Transverse colon (tissue), 3 donors: ENCODE results near the gene ZNF524.

Experiments used
- POLR2A ChIP-seq: fragments of 450-650 bp; IDR thresholded peaks from one replicate; pipeline ENCODE4 v1.6.1; 2016; ENCODE audit warnings: antibody characterized with exemption, mild to moderate bottlenecking, moderate library complexity
- TF ChIP-seq, protein P1 (sequence below), 5 experiments: fragments of 200-600 bp in 3 of 5; fragments of 450-650 bp in 2 of 5; sonication (generic) in 3 of 5; IDR thresholded peaks; 1 replicate in 2 of 5; 2 replicates in 3 of 5; pipeline ENCODE4 v1.5.1; 2016 to 2017; ENCODE audit warnings: antibody characterized with exemption in 5 of 5, inconsistent platforms in 3 of 5, mild to moderate bottlenecking in 2 of 5, moderate library complexity in 1 of 5

DNA sequence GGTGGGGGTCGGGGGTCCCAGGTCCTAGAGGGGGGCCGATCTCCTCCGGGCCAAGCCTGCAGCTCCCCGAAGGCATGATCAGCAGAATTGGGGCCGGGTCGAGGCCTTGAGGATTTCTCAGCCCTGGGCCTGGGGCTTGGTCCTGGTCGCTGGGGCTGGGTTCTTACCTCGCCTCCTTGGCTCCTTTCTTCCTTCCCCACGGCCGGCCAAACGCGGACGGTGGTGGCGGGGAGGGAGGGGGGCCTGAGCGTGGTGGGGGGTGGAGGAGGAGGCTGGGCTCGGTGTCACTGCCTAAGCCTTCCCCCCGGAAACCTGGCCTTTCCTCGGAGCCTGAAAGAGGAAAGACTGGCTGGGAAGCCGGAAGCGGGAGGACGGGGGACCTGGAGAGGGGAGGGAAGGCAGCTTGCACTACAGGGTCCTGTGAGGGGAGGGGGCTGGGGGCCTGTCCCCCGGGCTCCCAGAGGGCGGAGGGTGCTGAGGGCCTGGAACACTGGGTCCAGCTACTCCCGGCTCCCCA is 19.4 kb upstream of the ZNF524 start, which contains the start of gene ZNF579:
- TF ChIP-seq, protein P1, sequence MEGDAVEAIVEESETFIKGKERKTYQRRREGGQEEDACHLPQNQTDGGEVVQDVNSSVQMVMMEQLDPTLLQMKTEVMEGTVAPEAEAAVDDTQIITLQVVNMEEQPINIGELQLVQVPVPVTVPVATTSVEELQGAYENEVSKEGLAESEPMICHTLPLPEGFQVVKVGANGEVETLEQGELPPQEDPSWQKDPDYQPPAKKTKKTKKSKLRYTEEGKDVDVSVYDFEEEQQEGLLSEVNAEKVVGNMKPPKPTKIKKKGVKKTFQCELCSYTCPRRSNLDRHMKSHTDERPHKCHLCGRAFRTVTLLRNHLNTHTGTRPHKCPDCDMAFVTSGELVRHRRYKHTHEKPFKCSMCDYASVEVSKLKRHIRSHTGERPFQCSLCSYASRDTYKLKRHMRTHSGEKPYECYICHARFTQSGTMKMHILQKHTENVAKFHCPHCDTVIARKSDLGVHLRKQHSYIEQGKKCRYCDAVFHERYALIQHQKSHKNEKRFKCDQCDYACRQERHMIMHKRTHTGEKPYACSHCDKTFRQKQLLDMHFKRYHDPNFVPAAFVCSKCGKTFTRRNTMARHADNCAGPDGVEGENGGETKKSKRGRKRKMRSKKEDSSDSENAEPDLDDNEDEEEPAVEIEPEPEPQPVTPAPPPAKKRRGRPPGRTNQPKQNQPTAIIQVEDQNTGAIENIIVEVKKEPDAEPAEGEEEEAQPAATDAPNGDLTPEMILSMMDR (IDR thresholded peaks at IDR 0.05) = no peak
- TF ChIP-seq POLR2A = no peak
